Measurements from ENCODE around the gene NDC80. TPM values are rescaled to one million over a fixed set of nuclear protein-coding genes. Genes with fewer than 3 reads are reported as not detected.

The NDC80 gene
- total and polyA plus RNA-seq, 9 of the 15 experiments (the other 6 are each of a cell fraction or from before 2014, with no cell fraction given) = 65.2 to 97.9 (median 83.3) TPM

DNA sequence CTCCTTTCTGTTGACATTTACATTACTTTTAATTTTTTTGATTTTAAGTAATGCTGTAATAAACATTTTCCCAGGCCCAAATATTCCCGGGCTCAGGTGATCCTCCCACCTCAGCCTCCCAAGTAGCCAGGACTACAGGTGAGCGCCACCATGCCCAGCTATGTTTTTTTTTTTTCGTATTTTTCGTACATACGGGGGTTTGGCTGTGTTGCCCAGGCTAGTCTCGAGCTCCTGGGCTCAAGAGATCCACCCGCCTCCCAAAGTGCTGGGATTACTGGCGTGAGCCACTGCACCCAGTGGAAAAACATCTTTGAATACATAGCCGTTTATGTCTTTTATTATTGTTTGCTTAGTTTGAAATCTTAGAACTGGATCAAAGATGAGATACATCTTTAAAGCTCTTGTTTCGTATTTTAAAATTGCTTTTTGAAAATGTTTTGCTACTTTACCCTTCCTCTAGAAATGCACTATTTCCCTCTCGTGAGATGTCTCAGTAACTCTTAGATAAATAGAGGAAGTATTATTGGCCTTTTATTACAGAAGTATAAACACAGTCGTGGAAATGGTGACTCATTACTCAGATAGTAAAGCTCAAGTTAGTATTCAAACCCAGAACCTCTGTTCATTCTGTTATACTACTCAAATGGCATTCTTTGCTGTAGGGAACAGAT is 86.6 kb downstream of the NDC80 start (continued):
- TF ChIP-seq, protein P1, sequence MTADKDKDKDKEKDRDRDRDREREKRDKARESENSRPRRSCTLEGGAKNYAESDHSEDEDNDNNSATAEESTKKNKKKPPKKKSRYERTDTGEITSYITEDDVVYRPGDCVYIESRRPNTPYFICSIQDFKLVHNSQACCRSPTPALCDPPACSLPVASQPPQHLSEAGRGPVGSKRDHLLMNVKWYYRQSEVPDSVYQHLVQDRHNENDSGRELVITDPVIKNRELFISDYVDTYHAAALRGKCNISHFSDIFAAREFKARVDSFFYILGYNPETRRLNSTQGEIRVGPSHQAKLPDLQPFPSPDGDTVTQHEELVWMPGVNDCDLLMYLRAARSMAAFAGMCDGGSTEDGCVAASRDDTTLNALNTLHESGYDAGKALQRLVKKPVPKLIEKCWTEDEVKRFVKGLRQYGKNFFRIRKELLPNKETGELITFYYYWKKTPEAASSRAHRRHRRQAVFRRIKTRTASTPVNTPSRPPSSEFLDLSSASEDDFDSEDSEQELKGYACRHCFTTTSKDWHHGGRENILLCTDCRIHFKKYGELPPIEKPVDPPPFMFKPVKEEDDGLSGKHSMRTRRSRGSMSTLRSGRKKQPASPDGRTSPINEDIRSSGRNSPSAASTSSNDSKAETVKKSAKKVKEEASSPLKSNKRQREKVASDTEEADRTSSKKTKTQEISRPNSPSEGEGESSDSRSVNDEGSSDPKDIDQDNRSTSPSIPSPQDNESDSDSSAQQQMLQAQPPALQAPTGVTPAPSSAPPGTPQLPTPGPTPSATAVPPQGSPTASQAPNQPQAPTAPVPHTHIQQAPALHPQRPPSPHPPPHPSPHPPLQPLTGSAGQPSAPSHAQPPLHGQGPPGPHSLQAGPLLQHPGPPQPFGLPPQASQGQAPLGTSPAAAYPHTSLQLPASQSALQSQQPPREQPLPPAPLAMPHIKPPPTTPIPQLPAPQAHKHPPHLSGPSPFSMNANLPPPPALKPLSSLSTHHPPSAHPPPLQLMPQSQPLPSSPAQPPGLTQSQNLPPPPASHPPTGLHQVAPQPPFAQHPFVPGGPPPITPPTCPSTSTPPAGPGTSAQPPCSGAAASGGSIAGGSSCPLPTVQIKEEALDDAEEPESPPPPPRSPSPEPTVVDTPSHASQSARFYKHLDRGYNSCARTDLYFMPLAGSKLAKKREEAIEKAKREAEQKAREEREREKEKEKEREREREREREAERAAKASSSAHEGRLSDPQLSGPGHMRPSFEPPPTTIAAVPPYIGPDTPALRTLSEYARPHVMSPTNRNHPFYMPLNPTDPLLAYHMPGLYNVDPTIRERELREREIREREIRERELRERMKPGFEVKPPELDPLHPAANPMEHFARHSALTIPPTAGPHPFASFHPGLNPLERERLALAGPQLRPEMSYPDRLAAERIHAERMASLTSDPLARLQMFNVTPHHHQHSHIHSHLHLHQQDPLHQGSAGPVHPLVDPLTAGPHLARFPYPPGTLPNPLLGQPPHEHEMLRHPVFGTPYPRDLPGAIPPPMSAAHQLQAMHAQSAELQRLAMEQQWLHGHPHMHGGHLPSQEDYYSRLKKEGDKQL (CRISPR knock-in tag; IDR thresholded peaks at IDR 0.05; ENCODE audit: borderline replicate concordance) = no peak
- TF ChIP-seq BRD9 (IDR thresholded peaks at IDR 0.05; ENCODE audit: low read depth, partially characterized antibody) (peak; percentile 24), TCFL5 (CRISPR knock-in tag; conservative IDR thresholded peaks at IDR 0.05) (no peak), FOXA3 (CRISPR knock-in tag; conservative IDR thresholded peaks at IDR 0.05 in 1 of 2, IDR thresholded peaks at IDR 0.05 in 1 of 2) (peak in 1 of 2 experiments; percentile 68; a peak in 2 of 4 replicates), SLC30A9 (CRISPR knock-in tag; IDR thresholded peaks at IDR 0.05) (no peak), TAL1 (IDR thresholded peaks at IDR 0.05) (no peak), DNMT1 (IDR thresholded peaks at IDR 0.05) (no peak), ZNF699 (CRISPR knock-in tag; IDR thresholded peaks at IDR 0.05; ENCODE audit: insufficient replicate concordance) (no peak), ZNF766 (CRISPR knock-in tag; conservative IDR thresholded peaks at IDR 0.05) (no peak), HNRNPL (IDR thresholded peaks at IDR 0.05; ENCODE audit: low read depth, low read length) (no peak)
- TF ChIP-seq, protein P2, sequence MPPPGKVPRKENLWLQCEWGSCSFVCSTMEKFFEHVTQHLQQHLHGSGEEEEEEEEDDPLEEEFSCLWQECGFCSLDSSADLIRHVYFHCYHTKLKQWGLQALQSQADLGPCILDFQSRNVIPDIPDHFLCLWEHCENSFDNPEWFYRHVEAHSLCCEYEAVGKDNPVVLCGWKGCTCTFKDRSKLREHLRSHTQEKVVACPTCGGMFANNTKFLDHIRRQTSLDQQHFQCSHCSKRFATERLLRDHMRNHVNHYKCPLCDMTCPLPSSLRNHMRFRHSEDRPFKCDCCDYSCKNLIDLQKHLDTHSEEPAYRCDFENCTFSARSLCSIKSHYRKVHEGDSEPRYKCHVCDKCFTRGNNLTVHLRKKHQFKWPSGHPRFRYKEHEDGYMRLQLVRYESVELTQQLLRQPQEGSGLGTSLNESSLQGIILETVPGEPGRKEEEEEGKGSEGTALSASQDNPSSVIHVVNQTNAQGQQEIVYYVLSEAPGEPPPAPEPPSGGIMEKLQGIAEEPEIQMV (tag; conservative IDR thresholded peaks at IDR 0.05; ENCODE audit: low read depth) = no peak
- TF ChIP-seq, protein P3, sequence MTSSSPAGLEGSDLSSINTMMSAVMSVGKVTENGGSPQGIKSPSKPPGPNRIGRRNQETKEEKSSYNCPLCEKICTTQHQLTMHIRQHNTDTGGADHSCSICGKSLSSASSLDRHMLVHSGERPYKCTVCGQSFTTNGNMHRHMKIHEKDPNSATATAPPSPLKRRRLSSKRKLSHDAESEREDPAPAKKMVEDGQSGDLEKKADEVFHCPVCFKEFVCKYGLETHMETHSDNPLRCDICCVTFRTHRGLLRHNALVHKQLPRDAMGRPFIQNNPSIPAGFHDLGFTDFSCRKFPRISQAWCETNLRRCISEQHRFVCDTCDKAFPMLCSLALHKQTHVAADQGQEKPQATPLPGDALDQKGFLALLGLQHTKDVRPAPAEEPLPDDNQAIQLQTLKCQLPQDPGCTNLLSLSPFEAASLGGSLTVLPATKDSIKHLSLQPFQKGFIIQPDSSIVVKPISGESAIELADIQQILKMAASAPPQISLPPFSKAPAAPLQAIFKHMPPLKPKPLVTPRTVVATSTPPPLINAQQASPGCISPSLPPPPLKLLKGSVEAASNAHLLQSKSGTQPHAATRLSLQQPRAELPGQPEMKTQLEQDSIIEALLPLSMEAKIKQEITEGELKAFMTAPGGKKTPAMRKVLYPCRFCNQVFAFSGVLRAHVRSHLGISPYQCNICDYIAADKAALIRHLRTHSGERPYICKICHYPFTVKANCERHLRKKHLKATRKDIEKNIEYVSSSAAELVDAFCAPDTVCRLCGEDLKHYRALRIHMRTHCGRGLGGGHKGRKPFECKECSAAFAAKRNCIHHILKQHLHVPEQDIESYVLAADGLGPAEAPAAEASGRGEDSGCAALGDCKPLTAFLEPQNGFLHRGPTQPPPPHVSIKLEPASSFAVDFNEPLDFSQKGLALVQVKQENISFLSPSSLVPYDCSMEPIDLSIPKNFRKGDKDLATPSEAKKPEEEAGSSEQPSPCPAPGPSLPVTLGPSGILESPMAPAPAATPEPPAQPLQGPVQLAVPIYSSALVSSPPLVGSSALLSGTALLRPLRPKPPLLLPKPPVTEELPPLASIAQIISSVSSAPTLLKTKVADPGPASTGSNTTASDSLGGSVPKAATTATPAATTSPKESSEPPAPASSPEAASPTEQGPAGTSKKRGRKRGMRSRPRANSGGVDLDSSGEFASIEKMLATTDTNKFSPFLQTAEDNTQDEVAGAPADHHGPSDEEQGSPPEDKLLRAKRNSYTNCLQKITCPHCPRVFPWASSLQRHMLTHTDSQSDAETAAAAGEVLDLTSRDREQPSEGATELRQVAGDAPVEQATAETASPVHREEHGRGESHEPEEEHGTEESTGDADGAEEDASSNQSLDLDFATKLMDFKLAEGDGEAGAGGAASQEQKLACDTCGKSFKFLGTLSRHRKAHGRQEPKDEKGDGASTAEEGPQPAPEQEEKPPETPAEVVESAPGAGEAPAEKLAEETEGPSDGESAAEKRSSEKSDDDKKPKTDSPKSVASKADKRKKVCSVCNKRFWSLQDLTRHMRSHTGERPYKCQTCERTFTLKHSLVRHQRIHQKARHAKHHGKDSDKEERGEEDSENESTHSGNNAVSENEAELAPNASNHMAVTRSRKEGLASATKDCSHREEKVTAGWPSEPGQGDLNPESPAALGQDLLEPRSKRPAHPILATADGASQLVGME (CRISPR knock-in tag; IDR thresholded peaks at IDR 0.05) = no peak

Data from K562 (cell line).